Hematopoietic multipotent progenitor cell treated with erythropoietin and hydrocortisone succinate and interleukin-3 and kit ligand, for 6 days (in vitro differentiated cells): ENCODE results near the gene PDE10A.

ENCODE experiments used
- DNase-seq: peaks from one replicate; pipeline ENCODE4 v3.0.0-alpha.2; 2015

PDE10A gene

GRCh38 chr6:165653607-165654006 is 9.4 kb downstream of the PDE10A start:
- DNase-seq: no peak

DNA sequence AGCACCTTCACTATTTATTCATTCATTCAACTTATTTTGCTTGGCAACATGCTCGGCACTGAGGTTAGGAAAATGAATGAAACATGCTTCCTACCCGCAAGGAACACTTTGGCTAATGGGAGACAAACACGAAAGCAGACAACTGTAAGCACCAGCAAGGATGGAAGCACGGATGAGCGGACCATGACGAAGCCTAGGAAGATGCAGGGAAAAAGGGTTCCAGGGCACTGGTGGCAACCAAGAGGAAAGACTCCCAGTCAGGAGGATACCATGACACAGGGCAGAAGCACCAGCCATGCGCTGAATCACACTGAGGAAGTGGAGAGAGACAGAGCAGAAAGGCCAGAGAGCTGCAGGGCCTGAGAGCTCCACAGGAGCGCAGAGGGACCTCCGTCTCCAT is 9.8 kb downstream of the PDE10A start:
- no peak for DNase-seq

DNA sequence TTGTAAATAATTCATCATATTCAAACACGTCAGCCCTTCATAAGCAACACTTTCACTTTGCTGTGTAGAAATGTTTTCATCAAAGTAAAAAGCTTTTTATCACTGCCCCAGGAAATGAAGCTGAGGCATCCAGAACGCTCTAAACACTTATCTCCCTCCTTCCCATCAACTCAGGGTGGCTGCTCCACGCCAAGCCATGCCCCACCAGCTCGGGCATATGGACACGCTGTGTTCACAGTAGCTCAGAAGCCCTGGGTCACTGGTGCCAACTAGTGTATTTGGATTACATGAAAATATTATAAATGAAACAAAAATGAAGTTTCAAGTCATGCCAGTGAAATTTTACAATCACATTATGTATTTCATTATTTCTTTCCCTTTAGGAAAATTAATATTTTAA is 10.3 kb downstream of the PDE10A start:
- DNase-seq: no peak

DNA sequence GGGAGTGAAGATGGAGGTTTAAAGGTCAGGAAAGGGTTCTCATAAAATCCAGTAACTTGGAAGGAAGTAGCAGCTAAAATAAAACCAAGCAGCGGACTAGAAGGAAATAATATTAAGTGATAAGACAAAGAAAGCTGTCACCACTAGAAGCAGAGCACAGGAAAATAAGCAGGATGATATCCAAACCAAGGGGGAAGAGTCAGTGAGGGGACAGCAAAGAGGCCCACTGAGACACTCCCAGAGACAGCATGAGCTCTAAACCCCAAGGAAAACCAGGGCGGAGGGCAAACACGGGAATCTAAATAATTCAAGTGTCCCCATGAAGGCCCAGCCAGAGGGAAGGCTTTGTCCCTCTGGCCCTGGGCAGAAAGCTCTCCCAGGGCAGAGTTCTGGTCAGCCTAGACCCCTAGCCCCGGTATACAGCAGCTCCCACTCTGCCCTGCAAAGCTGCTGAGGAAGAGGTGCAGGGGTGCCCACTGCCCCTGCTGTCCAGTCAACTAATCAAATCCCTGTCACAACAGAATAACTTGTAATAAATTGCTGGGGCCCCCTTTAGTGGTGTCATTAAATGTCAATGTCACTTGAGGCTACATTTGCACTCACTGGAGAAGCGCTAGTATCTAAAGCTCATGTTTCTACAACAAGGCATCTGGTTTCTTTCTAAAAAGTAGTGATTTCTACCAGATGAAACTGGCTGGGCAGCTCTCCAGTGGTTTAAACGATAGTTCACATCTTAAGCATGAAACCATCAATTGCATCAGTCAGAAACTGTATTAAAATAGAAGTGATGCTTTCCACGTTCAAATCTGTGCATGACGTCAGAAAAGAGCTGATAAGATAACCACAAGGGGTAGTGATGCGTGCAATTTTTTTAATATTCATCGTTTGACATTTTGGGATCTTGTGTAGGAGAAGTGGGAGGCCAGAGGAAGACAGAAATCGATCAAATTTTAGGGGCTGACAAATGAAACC is 13.6 kb downstream of the PDE10A start:
- no peak for DNase-seq

- DNase-seq: no peak
Measured at GRCh38 chr6:165647041-165647440, 16.0 kb downstream of the PDE10A start.

- no peak for DNase-seq
Measured at GRCh38 chr6:165645919-165646318, 17.1 kb downstream of the PDE10A start.

GRCh38 chr6:165644586-165645266 is 18.3 kb downstream of the PDE10A start:
- no peak for DNase-seq

GRCh38 chr6:165643015-165643414 is 20.0 kb downstream of the PDE10A start:
- no peak for DNase-seq

DNA sequence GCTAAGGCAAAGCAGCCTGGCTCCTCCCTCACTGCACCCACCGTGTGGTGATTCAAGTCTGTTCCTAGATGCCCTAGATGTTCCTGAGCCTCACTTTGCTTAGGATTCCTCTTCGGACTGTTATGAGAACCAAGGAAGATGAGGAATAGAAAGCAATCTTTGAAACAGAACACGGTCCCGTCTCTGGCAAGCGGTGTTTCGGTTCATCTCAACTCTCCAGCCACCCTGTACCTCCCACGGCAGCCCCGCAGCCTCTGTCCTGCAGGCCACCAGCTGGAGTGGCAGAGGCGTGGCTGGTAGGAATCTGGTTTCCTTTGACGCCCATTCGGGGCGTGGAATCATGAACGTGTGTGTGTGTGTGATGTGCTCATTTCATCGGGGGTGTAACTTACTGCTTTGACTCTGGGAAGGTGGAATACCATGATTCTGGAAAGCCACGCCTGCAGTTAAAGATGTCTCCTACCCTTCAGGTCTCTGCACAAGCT is 21.3 kb downstream of the PDE10A start:
- DNase-seq: no peak

DNA sequence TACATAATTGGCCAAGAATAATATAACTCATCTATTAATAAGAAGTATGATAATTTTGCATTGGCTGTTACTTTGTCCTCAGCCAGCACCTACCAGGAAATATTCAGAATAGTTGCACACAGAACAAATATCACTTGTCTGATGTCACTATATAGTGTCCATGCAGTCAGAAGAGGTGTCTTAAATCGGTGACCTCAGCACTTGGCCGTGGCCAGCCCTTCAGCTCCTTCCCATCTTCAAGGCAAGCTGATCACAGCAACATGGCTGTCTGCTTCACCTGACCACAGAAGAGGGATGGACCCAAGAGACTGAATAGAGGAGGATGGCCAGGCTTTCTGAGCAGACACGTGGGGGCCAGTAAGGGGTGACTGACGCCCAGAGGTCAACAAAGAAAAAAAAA is 22.2 kb downstream of the PDE10A start:
- no peak for DNase-seq

DNA sequence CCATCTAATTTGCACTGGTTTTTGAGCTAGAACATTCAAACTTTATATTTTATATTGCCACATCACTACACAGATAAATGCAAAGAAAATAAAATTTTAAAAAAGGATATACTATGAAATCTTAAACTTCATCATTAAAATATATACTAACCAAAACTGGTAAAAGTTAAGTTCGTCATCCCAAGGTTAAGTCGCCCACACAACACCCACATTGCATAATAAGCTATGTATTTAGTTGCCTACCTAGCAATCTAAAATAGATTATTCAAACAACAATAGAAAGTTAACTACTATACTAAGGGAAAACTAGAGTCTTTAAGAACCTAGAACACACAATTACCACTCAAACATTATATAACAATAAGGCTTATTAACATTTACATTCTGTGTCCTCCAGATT is 24.5 kb downstream of the PDE10A start:
- DNase-seq: no peak

GRCh38 chr6:165637586-165637985 is 25.5 kb downstream of the PDE10A start:
- DNase-seq: no peak

DNA sequence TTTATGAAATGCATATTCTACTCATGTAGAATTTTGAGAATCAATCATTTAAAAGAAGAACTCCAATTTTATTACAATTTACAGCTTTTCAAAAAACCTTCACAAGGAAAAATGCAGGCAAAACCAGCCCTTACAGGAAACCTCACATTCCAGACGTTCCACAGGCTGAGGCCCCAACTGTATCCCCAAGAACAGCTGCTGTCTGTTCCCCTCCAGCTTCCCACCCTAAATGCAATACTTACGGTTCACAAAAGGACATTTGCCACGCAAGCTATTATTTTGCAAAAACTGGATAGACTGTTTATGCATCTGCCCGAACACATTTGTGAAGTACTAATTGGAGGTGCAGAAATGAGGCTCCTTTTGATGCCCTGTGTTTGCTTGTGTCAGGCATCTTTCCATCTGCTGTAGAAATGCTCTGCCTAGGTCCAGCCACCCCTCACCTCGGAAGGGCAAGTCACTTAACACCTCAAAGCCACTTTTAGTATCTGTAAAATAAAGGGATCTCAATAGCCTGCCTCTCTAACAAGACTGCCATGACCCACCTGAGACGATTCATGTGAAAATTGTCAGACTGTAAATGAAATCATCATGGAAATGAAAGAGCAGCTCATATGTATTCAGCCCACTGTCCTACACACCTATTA is 26.5 kb downstream of the PDE10A start:
- no peak for DNase-seq

- DNase-seq: no peak
Measured at GRCh38 chr6:165635965-165636364, 27.1 kb downstream of the PDE10A start.

DNA sequence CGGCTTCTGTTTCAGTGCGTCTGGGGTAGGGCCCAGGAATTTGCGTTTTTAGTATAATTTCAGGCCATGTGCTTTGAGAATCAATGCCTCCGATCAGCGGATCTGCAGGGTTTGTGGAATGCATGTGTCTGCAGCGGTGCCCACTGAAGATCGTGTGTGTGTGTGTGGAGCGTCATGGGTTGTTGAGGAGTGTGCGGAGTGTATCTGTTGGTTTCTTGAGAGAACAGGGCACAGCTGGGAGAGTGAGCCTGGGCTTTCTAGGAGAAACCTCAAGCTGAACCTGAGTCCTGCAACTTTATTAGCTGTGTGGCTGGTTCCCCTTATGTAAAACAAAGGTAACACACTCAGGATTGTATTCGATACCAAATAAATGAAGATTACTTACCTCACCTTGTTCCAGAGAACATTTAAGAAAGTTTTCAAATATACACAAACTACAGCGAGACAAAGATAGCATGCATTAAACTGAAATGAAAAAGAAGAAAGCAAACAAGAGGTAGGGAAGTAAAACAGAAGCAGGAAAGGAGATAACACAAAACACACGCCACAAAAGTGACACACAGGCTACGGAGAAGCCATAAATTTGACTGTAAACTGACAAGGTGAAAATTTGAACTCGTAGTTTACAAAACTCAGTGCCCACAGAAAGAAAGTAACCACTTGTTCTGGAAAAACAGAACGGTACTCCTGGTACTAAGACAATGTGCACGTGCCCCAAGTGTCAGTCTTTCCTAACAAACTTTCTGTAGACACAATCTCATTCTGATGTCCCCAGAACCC is 28.8 kb downstream of the PDE10A start:
- DNase-seq: peak; percentile 3

DNA sequence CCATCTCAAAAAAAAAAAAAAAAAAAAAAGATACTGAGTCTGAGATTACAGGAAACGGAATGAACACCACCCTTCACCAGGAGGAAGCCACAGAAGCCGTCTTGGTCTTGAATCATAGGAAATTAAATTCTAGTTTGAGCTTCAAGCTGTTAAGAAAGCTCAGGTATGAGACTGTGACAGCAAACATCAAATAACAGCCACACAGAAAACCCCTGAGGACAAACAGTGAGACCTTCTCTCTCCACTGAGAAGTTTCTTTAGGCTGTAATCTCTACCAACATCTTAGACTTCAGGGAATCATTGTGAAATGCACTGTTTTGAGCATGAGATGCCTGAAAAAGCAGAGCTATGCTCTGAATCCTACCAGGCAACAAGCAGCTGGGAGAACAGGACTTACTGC is 30.8 kb downstream of the PDE10A start:
- DNase-seq: no peak

DNA sequence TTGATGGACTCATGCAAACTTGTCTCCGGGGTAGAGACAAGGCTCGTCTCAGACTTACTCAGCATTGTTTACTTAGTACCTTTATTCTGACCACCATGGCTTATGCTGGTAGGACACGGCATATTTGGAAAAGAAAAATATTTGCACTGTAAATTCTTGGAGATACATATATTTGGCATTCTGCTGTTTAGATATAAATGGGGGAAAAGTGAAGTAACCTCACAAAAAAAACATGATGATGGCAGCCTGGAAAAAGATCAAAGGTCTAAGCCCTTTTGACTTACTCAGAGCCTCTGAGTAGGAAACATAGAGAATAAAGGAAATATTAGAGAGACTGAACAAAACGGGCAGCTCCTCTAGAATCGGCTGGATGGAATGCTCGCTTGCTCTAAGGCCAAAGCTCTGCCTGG is 32.5 kb downstream of the PDE10A start:
- DNase-seq: no peak

DNA sequence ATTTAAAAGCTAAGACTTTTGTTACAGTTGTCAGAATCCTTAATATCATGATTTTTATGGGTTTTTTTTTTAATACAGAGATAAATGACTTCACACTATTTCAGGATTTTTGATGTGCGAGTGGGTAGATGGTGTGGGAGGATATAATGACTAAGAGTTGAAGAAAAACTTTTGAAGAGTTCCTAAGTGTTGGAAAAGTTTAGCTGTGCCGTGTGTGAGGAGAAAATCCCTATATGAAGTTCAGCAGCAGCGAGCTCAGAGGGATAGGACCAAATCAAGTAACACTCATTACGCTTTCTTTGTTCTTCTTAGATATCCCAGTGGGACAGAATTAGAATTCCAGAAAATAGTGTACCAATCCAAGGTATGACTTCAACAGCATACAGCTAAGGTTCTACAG is 34.1 kb downstream of the PDE10A start:
- no peak for DNase-seq

DNA sequence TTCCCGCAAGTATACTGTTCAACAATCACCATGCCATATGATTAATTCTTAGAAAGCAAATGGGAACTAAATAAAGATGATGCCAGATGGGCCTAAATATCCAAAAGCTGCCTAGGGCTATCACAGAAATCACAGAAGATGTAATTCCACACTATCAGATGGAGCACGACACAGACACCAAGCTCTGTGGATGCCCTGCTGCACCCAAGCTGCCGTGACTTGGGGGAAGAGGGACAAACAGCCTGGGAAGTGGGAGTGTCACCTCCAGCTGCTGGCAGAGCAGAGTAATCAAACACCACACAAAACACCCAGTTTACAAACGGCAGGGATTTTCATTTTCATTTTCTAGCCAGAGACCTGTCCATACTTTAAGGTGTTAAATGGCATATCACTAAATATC is 35.7 kb downstream of the PDE10A start:
- no peak for DNase-seq

- DNase-seq: no peak
Measured at GRCh38 chr6:165626711-165627110, 36.3 kb downstream of the PDE10A start.

GRCh38 chr6:165624871-165625639 is 38.0 kb downstream of the PDE10A start:
- no peak for DNase-seq

GRCh38 chr6:165621940-165622339 is 41.1 kb downstream of the PDE10A start:
- DNase-seq: no peak
